Panc1 (cell line): ENCODE data around the gene IKZF4.
"Not testable (repeated sequence)": the region's sequence is repeated elsewhere in the genome, so short reads cannot be mapped to it uniquely, and the experiment has no call there.

Experiments
- POLR2AphosphoS5 ChIP-seq: IDR thresholded peaks from 2 replicates; pipeline ENCODE4 v1.6.1; 2012; ENCODE audit warnings: mild to moderate bottlenecking, low read depth, low read length, moderate library complexity
- SIN3A ChIP-seq: IDR thresholded peaks from 2 replicates; pipeline ENCODE4 v1.6.1; 2012; ENCODE audit warnings: low read depth, mild to moderate bottlenecking, low read length, moderate library complexity, borderline replicate concordance; ENCODE audit not compliant: insufficient read depth
- TF ChIP-seq, protein P1 (sequence below): fragments of 450-650 bp; IDR thresholded peaks from 2 replicates; pipeline ENCODE4 v1.5.1; 2017; ENCODE audit warnings: mild to moderate bottlenecking

DNA sequence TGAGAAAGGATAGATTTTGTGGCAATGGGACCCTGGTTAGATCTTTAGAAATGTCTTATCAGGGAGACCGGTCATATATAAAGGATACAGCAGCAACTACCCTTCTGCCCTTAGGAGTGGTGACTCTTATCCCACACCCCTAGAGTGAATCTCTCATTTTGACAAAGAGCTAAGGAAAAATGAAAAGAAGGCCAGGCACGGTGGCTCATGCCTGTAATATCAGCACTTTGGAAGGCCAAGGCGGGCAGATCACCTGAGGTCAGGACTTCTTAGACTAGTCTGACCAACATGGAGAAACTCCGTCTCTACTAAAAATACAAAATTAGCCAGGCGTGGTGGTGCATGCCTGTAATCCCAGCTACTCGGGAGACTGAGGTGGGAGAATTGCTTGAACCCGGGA is 34.9 kb upstream of the IKZF4 start:
- TF ChIP-seq, protein P1, sequence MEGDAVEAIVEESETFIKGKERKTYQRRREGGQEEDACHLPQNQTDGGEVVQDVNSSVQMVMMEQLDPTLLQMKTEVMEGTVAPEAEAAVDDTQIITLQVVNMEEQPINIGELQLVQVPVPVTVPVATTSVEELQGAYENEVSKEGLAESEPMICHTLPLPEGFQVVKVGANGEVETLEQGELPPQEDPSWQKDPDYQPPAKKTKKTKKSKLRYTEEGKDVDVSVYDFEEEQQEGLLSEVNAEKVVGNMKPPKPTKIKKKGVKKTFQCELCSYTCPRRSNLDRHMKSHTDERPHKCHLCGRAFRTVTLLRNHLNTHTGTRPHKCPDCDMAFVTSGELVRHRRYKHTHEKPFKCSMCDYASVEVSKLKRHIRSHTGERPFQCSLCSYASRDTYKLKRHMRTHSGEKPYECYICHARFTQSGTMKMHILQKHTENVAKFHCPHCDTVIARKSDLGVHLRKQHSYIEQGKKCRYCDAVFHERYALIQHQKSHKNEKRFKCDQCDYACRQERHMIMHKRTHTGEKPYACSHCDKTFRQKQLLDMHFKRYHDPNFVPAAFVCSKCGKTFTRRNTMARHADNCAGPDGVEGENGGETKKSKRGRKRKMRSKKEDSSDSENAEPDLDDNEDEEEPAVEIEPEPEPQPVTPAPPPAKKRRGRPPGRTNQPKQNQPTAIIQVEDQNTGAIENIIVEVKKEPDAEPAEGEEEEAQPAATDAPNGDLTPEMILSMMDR, result not testable (repeated sequence)
- not testable (repeated sequence) for TF ChIP-seq POLR2AphosphoS5, SIN3A
